DND-41 (cell line): Measurements from ENCODE around the gene KIAA1755.

Experiments
- ATAC-seq: fragments of 200-7000 bp; cut with Tn5 transposase; 3 replicates; pipeline ENCODE4 v1.9.1; 2021; ENCODE audit warnings: low read depth; ENCODE audit not compliant: insufficient read depth
- DNase-seq: peaks from one replicate; pipeline ENCODE4 v3.0.0-alpha.2; 2020
- H2AFZ ChIP-seq: 2 replicates; pipeline ENCODE4 v1.6.0; 2012; ENCODE audit warnings: low read depth, low read length
- H3K27ac ChIP-seq: 2 replicates; pipeline ENCODE4 v1.5.1; 2012; ENCODE audit warnings: low read length, inconsistent platforms
- H3K27me3 ChIP-seq: fragments of 200-600 bp; sonication (generic); 2 replicates; pipeline ENCODE4 v1.6.0; 2012; ENCODE audit warnings: low read length, mild to moderate bottlenecking, inconsistent platforms; ENCODE audit not compliant: insufficient read depth, poor library complexity
- H3K36me3 ChIP-seq: 2 replicates; pipeline ENCODE4 v1.5.1; 2012; ENCODE audit warnings: low read length, inconsistent platforms; ENCODE audit not compliant: insufficient read depth
- H3K4me1 ChIP-seq: 2 replicates; pipeline ENCODE4 v1.5.1; 2012; ENCODE audit warnings: mild to moderate bottlenecking, low read length; ENCODE audit not compliant: insufficient read depth
- H3K4me2 ChIP-seq: 2 replicates; pipeline ENCODE4 v1.6.0; 2012; ENCODE audit warnings: mild to moderate bottlenecking, moderate library complexity, low read length, inconsistent platforms; ENCODE audit not compliant: insufficient read depth
- H3K4me3 ChIP-seq, 2 experiments: fragments of 200-600 bp in 1 of 2; shearing (Covaris generic) in 1 of 2; 2 replicates each; pipeline ENCODE4 v1.5.1; 2012 to 2016; ENCODE audit warnings: inconsistent platforms in 2 of 2, low read length in 2 of 2, mild to moderate bottlenecking in 2 of 2, low read depth in 1 of 2, moderate library complexity in 1 of 2
- H3K79me2 ChIP-seq: 2 replicates; pipeline ENCODE4 v1.6.0; 2012; ENCODE audit warnings: low read length, inconsistent platforms; ENCODE audit not compliant: insufficient read depth
- H3K9ac ChIP-seq: 2 replicates; pipeline ENCODE4 v1.6.0; 2012; ENCODE audit warnings: low read depth, mild to moderate bottlenecking, inconsistent platforms, low read length, moderate library complexity
- H3K9me3 ChIP-seq: 2 replicates; pipeline ENCODE4 v1.5.1; 2012; ENCODE audit warnings: low read length, moderate library complexity, mild to moderate bottlenecking, inconsistent platforms; ENCODE audit not compliant: insufficient read depth, severe bottlenecking
- H4K20me1 ChIP-seq: 2 replicates; pipeline ENCODE4 v1.6.0; 2012; ENCODE audit warnings: low read length; ENCODE audit not compliant: insufficient read depth
- EZH2 ChIP-seq: IDR thresholded peaks from 3 replicates; pipeline ENCODE4 v1.6.1; 2012; ENCODE audit warnings: borderline replicate concordance, low read depth, mild to moderate bottlenecking, moderate library complexity, low read length, inconsistent platforms; ENCODE audit not compliant: severe bottlenecking

The KIAA1755 gene

DNA sequence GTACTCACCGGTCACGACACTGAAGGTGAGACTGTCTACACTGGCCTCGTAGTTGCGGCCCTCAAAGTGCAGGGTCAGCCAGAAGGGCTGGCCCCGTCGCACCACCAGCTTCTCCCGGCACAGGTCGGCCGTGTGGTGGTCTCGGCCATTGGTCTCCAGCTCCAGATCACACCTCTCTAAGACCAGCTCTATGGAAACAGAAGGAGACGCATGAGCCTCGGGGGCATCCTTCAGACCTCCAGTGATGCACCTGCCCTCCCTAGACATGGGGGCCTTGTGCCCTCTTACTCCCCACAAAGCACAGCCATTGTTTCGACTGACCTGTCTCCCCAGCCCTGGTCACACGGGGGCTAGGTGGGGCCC is 99.1 kb downstream of the KIAA1755 start:
- DNase-seq: no peak
- Histone ChIP-seq H3K4me3 (no peak overlapping the region), H3K9ac (no peak overlapping the region), H3K36me3 (no peaks in the 10 kb centered on the region), H2AFZ (no peak overlapping the region), H3K79me2 (no peaks in the 10 kb centered on the region), H3K4me1 (no peaks in the 10 kb centered on the region), H3K9me3 (no peaks in the 10 kb centered on the region), H3K4me2 (no peak overlapping the region), H3K27ac (no peak overlapping the region), H3K27me3 (peaks cover 2% of the 10 kb centered on the region), H4K20me1 (peaks cover 5% of the 10 kb centered on the region)
- ATAC-seq: no peak
- TF ChIP-seq EZH2: no peak
